SU-DHL-6 (cell line): ENCODE measurements around the gene SLC7A6.

Source experiments
- H2AFZ ChIP-seq: fragments of 200-600 bp; sonication (generic); 2 replicates; pipeline ENCODE4 v1.6.1; 2014; ENCODE audit warnings: low read depth, mild to moderate bottlenecking, moderate library complexity, mixed read lengths, antibody characterized with exemption, low read length; ENCODE audit not compliant: severe bottlenecking
- H3F3A ChIP-seq: fragments of 200-600 bp; shearing (Covaris generic); 2 replicates; pipeline ENCODE4 v1.6.0; 2016; ENCODE audit warnings: antibody characterized with exemption, mild to moderate bottlenecking; ENCODE audit not compliant: insufficient read depth
- H3K27ac ChIP-seq: fragments of 200-600 bp; sonication (generic); 2 replicates; pipeline ENCODE4 v1.5.1; 2016; ENCODE audit warnings: low read depth, mild to moderate bottlenecking, low read length, moderate library complexity, mixed read lengths
- H3K27me3 ChIP-seq: fragments of 200-600 bp; sonication (generic), shearing (Covaris generic); 2 replicates; pipeline ENCODE4 v1.6.0; 2014; ENCODE audit warnings: mild to moderate bottlenecking, low read length
- H3K36me3 ChIP-seq: fragments of 200-600 bp; sonication (generic); 2 replicates; pipeline ENCODE4 v1.6.1; 2014; ENCODE audit warnings: mild to moderate bottlenecking, low read length, mixed read lengths
- H3K4me2 ChIP-seq: fragments of 300-600, 200-600 bp; shearing (Covaris generic), sonication (generic); 2 replicates; pipeline ENCODE4 v1.6.0; 2014; ENCODE audit warnings: low read length, low read depth, mild to moderate bottlenecking; ENCODE audit not compliant: poor library complexity, severe bottlenecking
- H3K4me3 ChIP-seq: fragments of 200-600 bp; sonication (generic); 2 replicates; pipeline ENCODE4 v1.5.1; 2014; ENCODE audit warnings: antibody characterized with exemption, low read length, mild to moderate bottlenecking, mixed read lengths; ENCODE audit not compliant: insufficient read depth, poor library complexity, severe bottlenecking
- H3K79me2 ChIP-seq: fragments of 200-600 bp; sonication (generic); 2 replicates; pipeline ENCODE4 v1.6.1; 2014; ENCODE audit warnings: mild to moderate bottlenecking, low read length, moderate library complexity; ENCODE audit not compliant: insufficient read depth
- H3K9ac ChIP-seq: fragments of 200-600 bp; sonication (generic); 2 replicates; pipeline ENCODE4 v1.7.0; 2014; ENCODE audit warnings: mild to moderate bottlenecking, low read length
- H3K9me2 ChIP-seq: fragments of 200-600 bp; sonication (generic); replicated peaks from 2 replicates; pipeline ENCODE4 v1.6.1; 2014; ENCODE audit warnings: low read length; ENCODE audit not compliant: insufficient read depth
- H3K9me3 ChIP-seq: fragments of 200-600 bp; sonication (generic); 2 replicates; pipeline ENCODE4 v1.6.1; 2014; ENCODE audit warnings: low read length, mixed read lengths; ENCODE audit not compliant: insufficient read depth
- H4K20me1 ChIP-seq: fragments of 200-600 bp; sonication (generic); 2 replicates; pipeline ENCODE4 v1.6.1; 2014; ENCODE audit warnings: low read depth, mild to moderate bottlenecking, antibody characterized with exemption, low read length, moderate library complexity, mixed read lengths
- CTCF ChIP-seq: fragments of 200-600 bp; sonication (generic); IDR thresholded peaks from one replicate; pipeline ENCODE4 v1.5.1; 2017; ENCODE audit warnings: antibody characterized with exemption, mild to moderate bottlenecking, low read length, moderate library complexity; ENCODE audit not compliant: insufficient read depth, poor library complexity, severe bottlenecking
- EZH2phosphoT487 ChIP-seq: fragments of 200-600 bp; sonication (generic), shearing (Covaris generic); conservative IDR thresholded peaks from 2 replicates; pipeline ENCODE4 v1.6.1; 2018; ENCODE audit warnings: mild to moderate bottlenecking, antibody characterized with exemption, low read length, moderate library complexity, mixed read lengths

SLC7A6 gene

GRCh38 chr16:68246666-68247065 lies 17.7 kb upstream of the SLC7A6 start:
- H3K4me3 ChIP-seq: no peak overlapping the region
- no peaks in the 10 kb centered on the region for H3K9me2 ChIP-seq
- H3F3A ChIP-seq: peaks cover 11% of the 10 kb centered on the region
- H3K79me2 ChIP-seq: peaks cover 18% of the 10 kb centered on the region; the same call in 1 of the 2 replicates
- H3K27me3 ChIP-seq: no peaks in the 10 kb centered on the region
- no peak for TF ChIP-seq CTCF
- TF ChIP-seq EZH2phosphoT487: no peak
- H3K9me3 ChIP-seq: no peaks in the 10 kb centered on the region
- H4K20me1 ChIP-seq: no peaks in the 10 kb centered on the region
- H3K36me3 ChIP-seq: no peaks in the 10 kb centered on the region
- H3K9ac ChIP-seq: peak overlapping the region; percentile 70; the same call in 1 of the 2 replicates
- peak overlapping the region; percentile 69 for H3K4me2 ChIP-seq
- no peak overlapping the region for H2AFZ ChIP-seq
- no peak overlapping the region for H3K27ac ChIP-seq

GRCh38 chr16:68247400-68247799 lies 16.9 kb upstream of the SLC7A6 start:
- Histone ChIP-seq H3K27ac (peak overlapping the region; percentile 20; the same call in 1 of the 2 replicates), H3K4me3 (no peak overlapping the region), H4K20me1 (no peaks in the 10 kb centered on the region), H3K79me2 (peaks cover 18% of the 10 kb centered on the region; the same call in 1 of the 2 replicates), H3K36me3 (no peaks in the 10 kb centered on the region), H2AFZ (no peak overlapping the region), H3K27me3 (no peaks in the 10 kb centered on the region), H3K4me2 (peak overlapping the region; percentile 69), H3K9ac (0 out of 2 replicates have a peak overlapping the region, but pooled peaks have one; percentile 70), H3K9me3 (no peaks in the 10 kb centered on the region), H3K9me2 (no peaks in the 10 kb centered on the region), H3F3A (peaks cover 17% of the 10 kb centered on the region)
- TF ChIP-seq CTCF: no peak
- TF ChIP-seq EZH2phosphoT487: no peak

- Histone ChIP-seq H3K4me2 (no peak overlapping the region), H3K27ac (peak overlapping the region; percentile 20; the same call in 1 of the 2 replicates), H3K9me3 (no peaks in the 10 kb centered on the region)
Observed at GRCh38 chr16:68247932-68248331, 16.4 kb upstream of the SLC7A6 start.

More at GRCh38 chr16:68247932-68248331, 16.4 kb upstream of the SLC7A6 start:
- TF ChIP-seq EZH2phosphoT487 (no peak), CTCF (no peak)
- Histone ChIP-seq H3K4me3 (no peak overlapping the region), H3F3A (peaks cover 22% of the 10 kb centered on the region), H2AFZ (no peak overlapping the region), H3K9ac (no peak overlapping the region), H4K20me1 (no peaks in the 10 kb centered on the region), H3K27me3 (no peaks in the 10 kb centered on the region), H3K79me2 (peaks cover 18% of the 10 kb centered on the region; the same call in 1 of the 2 replicates), H3K36me3 (no peaks in the 10 kb centered on the region), H3K9me2 (no peaks in the 10 kb centered on the region)
